Erythroblast (primary cell): ENCODE data around the gene CLK4.

ENCODE experiments used
- GATA1 ChIP-seq: IDR thresholded peaks from 2 replicates; pipeline ENCODE4 v1.6.1; 2011; ENCODE audit warnings: low read depth, mild to moderate bottlenecking, control low read depth, low read length, moderate library complexity
- POLR2A ChIP-seq: IDR thresholded peaks from 2 replicates; pipeline ENCODE4 v1.6.1; 2011; ENCODE audit warnings: mild to moderate bottlenecking, low read length

GRCh38 chr5:178667688-178668087 lies 40.8 kb upstream of the CLK4 start:
- TF ChIP-seq POLR2A (no peak), GATA1 (no peak)
